WTC11 (cell line): ENCODE measurements around the gene SRPRA. TPM values are rescaled to one million over a fixed set of nuclear protein-coding genes. Genes with fewer than 3 reads are reported as not detected.

Experiments used
- ATAC-seq: fragments of 200-7000 bp; cut with Tn5 transposase; 2 replicates; pipeline ENCODE4 v1.10.0; 2021; ENCODE audit warnings: mild to moderate bottlenecking, moderate library complexity
- CTCF ChIA-PET: fragments of 300-600 bp; sonication (Branson Sonifier 250); formaldehyde crosslinking; loops from one replicate; lab custom pipeline; 2021; ENCODE audit warnings: antibody characterized with exemption; lab: Charles Lee
- POLR2A ChIA-PET: fragments of 350-600 bp; sonication (Branson Sonifier 250); formaldehyde crosslinking; loops from one replicate; lab custom pipeline; 2021; ENCODE audit warnings: antibody characterized with exemption; lab: Charles Lee
- DNase-seq: peaks from one replicate; pipeline ENCODE4 v3.0.0; 2021; ENCODE audit warnings: low spot score
- H3K27ac Mint-ChIP-seq: 2 replicates; pipeline ENCODE4 v1.8.0; 2021; ENCODE audit warnings: mixed read lengths
- H3K27me3 Mint-ChIP-seq: 2 replicates; pipeline ENCODE4 v1.8.0; 2021; ENCODE audit warnings: low read depth, mild to moderate bottlenecking, moderate library complexity, mixed read lengths
- H3K36me3 Mint-ChIP-seq: 2 replicates; pipeline ENCODE4 v1.8.0; 2021; ENCODE audit warnings: mixed read lengths
- H3K4me1 Mint-ChIP-seq: 2 replicates; pipeline ENCODE4 v1.8.0; 2022; ENCODE audit warnings: mixed read lengths
- H3K4me3 Mint-ChIP-seq: 2 replicates; pipeline ENCODE4 v1.8.0; 2021; ENCODE audit warnings: mild to moderate bottlenecking, moderate library complexity, mixed read lengths
- H3K9me3 Mint-ChIP-seq: 2 replicates; pipeline ENCODE4 v1.8.0; 2021; ENCODE audit warnings: mixed read lengths
- CBFB ChIP-seq: sonication (generic); formaldehyde crosslinking; IDR thresholded peaks from 2 replicates; pipeline ENCODE4 v1.8.1; 2022; ENCODE audit warnings: mild to moderate bottlenecking, low read depth, missing genetic modification reagents
- EMX1 ChIP-seq: fragments of 250-450 bp; sonication (Bioruptor Pico); IDR thresholded peaks from 2 replicates; pipeline ENCODE4 v1.8.0; 2021; ENCODE audit warnings: mild to moderate bottlenecking
- FOXP1 ChIP-seq: sonication (generic); formaldehyde crosslinking; IDR thresholded peaks from 2 replicates; pipeline ENCODE4 v1.8.0; 2022; ENCODE audit warnings: missing genetic modification reagents, mild to moderate bottlenecking, moderate library complexity, borderline replicate concordance
- GRHL2 ChIP-seq: fragments of 250-450 bp; sonication (Bioruptor Pico); IDR thresholded peaks from 2 replicates; pipeline ENCODE4 v1.8.0; 2022; ENCODE audit warnings: mild to moderate bottlenecking, moderate library complexity; ENCODE audit not compliant: insufficient replicate concordance, severe bottlenecking
- IRF2 ChIP-seq: sonication (generic); formaldehyde crosslinking; IDR thresholded peaks from 2 replicates; pipeline ENCODE4 v1.8.0; 2022; ENCODE audit warnings: low read depth, missing genetic modification reagents, borderline replicate concordance
- JUN ChIP-seq: sonication (generic); formaldehyde crosslinking; IDR thresholded peaks from 2 replicates; pipeline ENCODE4 v1.8.0; 2023; ENCODE audit warnings: mild to moderate bottlenecking, missing genetic modification reagents
- MXD4 ChIP-seq: fragments of 250-450 bp; sonication (Bioruptor Pico); IDR thresholded peaks from 2 replicates; pipeline ENCODE4 v1.8.0; 2021; ENCODE audit warnings: mild to moderate bottlenecking, moderate library complexity, borderline replicate concordance
- NR1H2 ChIP-seq: sonication (generic); formaldehyde crosslinking; IDR thresholded peaks from 2 replicates; pipeline ENCODE4 v1.9.0; 2021; ENCODE audit warnings: mild to moderate bottlenecking, moderate library complexity, missing genetic modification reagents
- SMAD3 ChIP-seq: sonication (generic); formaldehyde crosslinking; IDR thresholded peaks from 2 replicates; pipeline ENCODE4 v1.8.0; 2022; ENCODE audit warnings: missing genetic modification reagents, mild to moderate bottlenecking, borderline replicate concordance
- SMAD4 ChIP-seq: sonication (generic); formaldehyde crosslinking; IDR thresholded peaks from 2 replicates; pipeline ENCODE4 v1.8.0; 2022; ENCODE audit warnings: mild to moderate bottlenecking, missing genetic modification reagents
- SOX15 ChIP-seq: fragments of 250-450 bp; sonication (Bioruptor Pico); IDR thresholded peaks from 2 replicates; pipeline ENCODE4 v1.9.0; 2021; ENCODE audit warnings: mild to moderate bottlenecking
- ZNF219 ChIP-seq: sonication (generic); formaldehyde crosslinking; IDR thresholded peaks from 2 replicates; pipeline ENCODE4 v1.8.0; 2023; ENCODE audit warnings: missing genetic modification reagents, mild to moderate bottlenecking, borderline replicate concordance
- total RNA-seq: library from RNA; stranded (reverse); gene quantifications from 3 replicates; pipeline ENCODE4 v1.2.3, GENCODE V29; 2021
- TF ChIP-seq, protein P1 (sequence below): sonication (generic); formaldehyde crosslinking; IDR thresholded peaks from 2 replicates; pipeline ENCODE4 v1.8.0; 2023; ENCODE audit warnings: missing genetic modification reagents, mild to moderate bottlenecking, borderline replicate concordance
- TF ChIP-seq, protein P2 (sequence below): sonication (generic); formaldehyde crosslinking; conservative IDR thresholded peaks from 2 replicates; pipeline ENCODE4 v1.8.1; 2023; ENCODE audit warnings: mild to moderate bottlenecking, low read depth, missing genetic modification reagents, moderate library complexity
- TF ChIP-seq, protein P3 (sequence below): fragments of 200-600 bp; IDR thresholded peaks from 2 replicates; pipeline ENCODE4 v1.8.0; 2022; ENCODE audit warnings: antibody characterized with exemption
- TF ChIP-seq, protein P4 (sequence below): sonication (generic); formaldehyde crosslinking; IDR thresholded peaks from 2 replicates; pipeline ENCODE4 v1.8.1; 2023; ENCODE audit warnings: mild to moderate bottlenecking, moderate library complexity, missing genetic modification reagents
- TF ChIP-seq, protein P5 (sequence below): fragments of 250-450 bp; sonication (Bioruptor Pico); IDR thresholded peaks from 2 replicates; pipeline ENCODE4 v1.9.0; 2021; ENCODE audit warnings: mild to moderate bottlenecking, borderline replicate concordance
- TF ChIP-seq, protein P6 (sequence below): sonication (generic); formaldehyde crosslinking; IDR thresholded peaks from 2 replicates; pipeline ENCODE4 v1.8.1; 2023; ENCODE audit warnings: mild to moderate bottlenecking, missing genetic modification reagents

The SRPRA gene
- total RNA-seq, 1 experiment from 2014 or later, result 64.7 TPM

DNA sequence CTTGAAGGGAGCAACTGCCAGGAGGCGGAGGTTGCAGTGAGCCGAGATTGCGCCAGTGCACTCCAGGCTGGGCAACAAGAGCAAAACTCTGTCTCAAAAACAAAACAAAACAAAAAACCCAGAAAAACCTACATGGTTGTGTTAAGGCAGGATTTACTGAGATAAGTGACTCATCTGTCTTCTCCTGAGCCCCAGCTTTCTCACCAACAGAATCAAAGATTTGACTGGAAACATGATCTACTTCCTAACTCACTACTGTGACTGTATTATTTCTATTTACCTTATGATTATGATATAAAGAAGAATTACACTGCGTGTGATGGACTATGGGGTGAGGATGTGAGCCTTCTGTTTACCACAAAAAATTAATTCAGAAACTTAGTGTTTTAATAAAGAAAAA is 35.3 kb downstream of the SRPRA start:
- no peak for TF ChIP-seq SMAD4 (CRISPR knock-in tag)
- TF ChIP-seq, protein P1, sequence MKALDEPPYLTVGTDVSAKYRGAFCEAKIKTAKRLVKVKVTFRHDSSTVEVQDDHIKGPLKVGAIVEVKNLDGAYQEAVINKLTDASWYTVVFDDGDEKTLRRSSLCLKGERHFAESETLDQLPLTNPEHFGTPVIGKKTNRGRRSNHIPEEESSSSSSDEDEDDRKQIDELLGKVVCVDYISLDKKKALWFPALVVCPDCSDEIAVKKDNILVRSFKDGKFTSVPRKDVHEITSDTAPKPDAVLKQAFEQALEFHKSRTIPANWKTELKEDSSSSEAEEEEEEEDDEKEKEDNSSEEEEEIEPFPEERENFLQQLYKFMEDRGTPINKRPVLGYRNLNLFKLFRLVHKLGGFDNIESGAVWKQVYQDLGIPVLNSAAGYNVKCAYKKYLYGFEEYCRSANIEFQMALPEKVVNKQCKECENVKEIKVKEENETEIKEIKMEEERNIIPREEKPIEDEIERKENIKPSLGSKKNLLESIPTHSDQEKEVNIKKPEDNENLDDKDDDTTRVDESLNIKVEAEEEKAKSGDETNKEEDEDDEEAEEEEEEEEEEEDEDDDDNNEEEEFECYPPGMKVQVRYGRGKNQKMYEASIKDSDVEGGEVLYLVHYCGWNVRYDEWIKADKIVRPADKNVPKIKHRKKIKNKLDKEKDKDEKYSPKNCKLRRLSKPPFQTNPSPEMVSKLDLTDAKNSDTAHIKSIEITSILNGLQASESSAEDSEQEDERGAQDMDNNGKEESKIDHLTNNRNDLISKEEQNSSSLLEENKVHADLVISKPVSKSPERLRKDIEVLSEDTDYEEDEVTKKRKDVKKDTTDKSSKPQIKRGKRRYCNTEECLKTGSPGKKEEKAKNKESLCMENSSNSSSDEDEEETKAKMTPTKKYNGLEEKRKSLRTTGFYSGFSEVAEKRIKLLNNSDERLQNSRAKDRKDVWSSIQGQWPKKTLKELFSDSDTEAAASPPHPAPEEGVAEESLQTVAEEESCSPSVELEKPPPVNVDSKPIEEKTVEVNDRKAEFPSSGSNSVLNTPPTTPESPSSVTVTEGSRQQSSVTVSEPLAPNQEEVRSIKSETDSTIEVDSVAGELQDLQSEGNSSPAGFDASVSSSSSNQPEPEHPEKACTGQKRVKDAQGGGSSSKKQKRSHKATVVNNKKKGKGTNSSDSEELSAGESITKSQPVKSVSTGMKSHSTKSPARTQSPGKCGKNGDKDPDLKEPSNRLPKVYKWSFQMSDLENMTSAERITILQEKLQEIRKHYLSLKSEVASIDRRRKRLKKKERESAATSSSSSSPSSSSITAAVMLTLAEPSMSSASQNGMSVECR (CRISPR knock-in tag), result no peak
- TF ChIP-seq SOX15 (CRISPR knock-in tag), result no peak
- no peak for TF ChIP-seq FOXP1 (CRISPR knock-in tag)
- TF ChIP-seq NR1H2 (CRISPR knock-in tag), result no peak
- no peak for TF ChIP-seq EMX1 (CRISPR knock-in tag)
- no peak for TF ChIP-seq JUN (CRISPR knock-in tag)
- TF ChIP-seq, protein P2, sequence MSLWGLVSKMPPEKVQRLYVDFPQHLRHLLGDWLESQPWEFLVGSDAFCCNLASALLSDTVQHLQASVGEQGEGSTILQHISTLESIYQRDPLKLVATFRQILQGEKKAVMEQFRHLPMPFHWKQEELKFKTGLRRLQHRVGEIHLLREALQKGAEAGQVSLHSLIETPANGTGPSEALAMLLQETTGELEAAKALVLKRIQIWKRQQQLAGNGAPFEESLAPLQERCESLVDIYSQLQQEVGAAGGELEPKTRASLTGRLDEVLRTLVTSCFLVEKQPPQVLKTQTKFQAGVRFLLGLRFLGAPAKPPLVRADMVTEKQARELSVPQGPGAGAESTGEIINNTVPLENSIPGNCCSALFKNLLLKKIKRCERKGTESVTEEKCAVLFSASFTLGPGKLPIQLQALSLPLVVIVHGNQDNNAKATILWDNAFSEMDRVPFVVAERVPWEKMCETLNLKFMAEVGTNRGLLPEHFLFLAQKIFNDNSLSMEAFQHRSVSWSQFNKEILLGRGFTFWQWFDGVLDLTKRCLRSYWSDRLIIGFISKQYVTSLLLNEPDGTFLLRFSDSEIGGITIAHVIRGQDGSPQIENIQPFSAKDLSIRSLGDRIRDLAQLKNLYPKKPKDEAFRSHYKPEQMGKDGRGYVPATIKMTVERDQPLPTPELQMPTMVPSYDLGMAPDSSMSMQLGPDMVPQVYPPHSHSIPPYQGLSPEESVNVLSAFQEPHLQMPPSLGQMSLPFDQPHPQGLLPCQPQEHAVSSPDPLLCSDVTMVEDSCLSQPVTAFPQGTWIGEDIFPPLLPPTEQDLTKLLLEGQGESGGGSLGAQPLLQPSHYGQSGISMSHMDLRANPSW (CRISPR knock-in tag), result no peak
- TF ChIP-seq, protein P3, sequence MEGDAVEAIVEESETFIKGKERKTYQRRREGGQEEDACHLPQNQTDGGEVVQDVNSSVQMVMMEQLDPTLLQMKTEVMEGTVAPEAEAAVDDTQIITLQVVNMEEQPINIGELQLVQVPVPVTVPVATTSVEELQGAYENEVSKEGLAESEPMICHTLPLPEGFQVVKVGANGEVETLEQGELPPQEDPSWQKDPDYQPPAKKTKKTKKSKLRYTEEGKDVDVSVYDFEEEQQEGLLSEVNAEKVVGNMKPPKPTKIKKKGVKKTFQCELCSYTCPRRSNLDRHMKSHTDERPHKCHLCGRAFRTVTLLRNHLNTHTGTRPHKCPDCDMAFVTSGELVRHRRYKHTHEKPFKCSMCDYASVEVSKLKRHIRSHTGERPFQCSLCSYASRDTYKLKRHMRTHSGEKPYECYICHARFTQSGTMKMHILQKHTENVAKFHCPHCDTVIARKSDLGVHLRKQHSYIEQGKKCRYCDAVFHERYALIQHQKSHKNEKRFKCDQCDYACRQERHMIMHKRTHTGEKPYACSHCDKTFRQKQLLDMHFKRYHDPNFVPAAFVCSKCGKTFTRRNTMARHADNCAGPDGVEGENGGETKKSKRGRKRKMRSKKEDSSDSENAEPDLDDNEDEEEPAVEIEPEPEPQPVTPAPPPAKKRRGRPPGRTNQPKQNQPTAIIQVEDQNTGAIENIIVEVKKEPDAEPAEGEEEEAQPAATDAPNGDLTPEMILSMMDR, result no peak
- no peak for TF ChIP-seq MXD4 (CRISPR knock-in tag)
- no peak for TF ChIP-seq CBFB (CRISPR knock-in tag)
- TF ChIP-seq GRHL2 (CRISPR knock-in tag), result no peak
- no peak for TF ChIP-seq ZNF219
- TF ChIP-seq, protein P4, sequence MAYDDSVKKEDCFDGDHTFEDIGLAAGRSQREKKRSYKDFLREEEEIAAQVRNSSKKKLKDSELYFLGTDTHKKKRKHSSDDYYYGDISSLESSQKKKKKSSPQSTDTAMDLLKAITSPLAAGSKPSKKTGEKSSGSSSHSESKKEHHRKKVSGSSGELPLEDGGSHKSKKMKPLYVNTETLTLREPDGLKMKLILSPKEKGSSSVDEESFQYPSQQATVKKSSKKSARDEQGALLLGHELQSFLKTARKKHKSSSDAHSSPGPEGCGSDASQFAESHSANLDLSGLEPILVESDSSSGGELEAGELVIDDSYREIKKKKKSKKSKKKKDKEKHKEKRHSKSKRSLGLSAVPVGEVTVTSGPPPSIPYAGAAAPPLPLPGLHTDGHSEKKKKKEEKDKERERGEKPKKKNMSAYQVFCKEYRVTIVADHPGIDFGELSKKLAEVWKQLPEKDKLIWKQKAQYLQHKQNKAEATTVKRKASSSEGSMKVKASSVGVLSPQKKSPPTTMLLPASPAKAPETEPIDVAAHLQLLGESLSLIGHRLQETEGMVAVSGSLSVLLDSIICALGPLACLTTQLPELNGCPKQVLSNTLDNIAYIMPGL, result no peak
- H3K4me1 Mint-ChIP-seq, result no peaks in the 10 kb centered on the region
- ATAC-seq (no peak), DNase-seq (no peak)
- no peak overlapping the region for H3K4me3 Mint-ChIP-seq
- H3K27me3 Mint-ChIP-seq, result no peaks in the 10 kb centered on the region
- CTCF ChIA-PET, result no interaction called here
- no peaks in the 10 kb centered on the region for H3K9me3 Mint-ChIP-seq
- peaks cover 25% of the 10 kb centered on the region for H3K36me3 Mint-ChIP-seq
- H3K27ac Mint-ChIP-seq, result no peak overlapping the region
- POLR2A ChIA-PET, result no interaction called here

DNA sequence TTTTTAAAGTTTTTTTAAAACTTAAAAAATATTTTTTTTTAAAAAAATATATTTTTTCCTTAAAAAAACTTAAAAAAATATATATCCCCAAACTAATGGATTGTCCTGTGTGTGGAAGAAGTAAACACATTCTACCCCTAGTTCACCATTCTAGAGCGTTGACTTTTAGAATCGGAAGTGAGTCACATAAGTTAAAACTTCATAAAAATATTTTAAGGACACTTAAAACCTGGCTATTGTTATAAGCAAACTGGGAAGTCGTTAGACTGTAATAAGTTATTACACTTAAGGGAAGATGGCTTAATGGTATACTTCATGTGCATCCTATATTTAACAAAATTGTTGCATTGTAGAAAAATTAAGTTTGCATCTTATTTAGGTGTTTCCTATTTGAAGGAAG is 36.0 kb downstream of the SRPRA start:
- no peak for ATAC-seq
- H3K36me3 Mint-ChIP-seq, result peaks cover 22% of the 10 kb centered on the region

More for the DNA sequence above, 36.0 kb downstream of the SRPRA start:
- no peak for DNase-seq
- no peak for TF ChIP-seq SMAD3
- TF ChIP-seq, protein P5, sequence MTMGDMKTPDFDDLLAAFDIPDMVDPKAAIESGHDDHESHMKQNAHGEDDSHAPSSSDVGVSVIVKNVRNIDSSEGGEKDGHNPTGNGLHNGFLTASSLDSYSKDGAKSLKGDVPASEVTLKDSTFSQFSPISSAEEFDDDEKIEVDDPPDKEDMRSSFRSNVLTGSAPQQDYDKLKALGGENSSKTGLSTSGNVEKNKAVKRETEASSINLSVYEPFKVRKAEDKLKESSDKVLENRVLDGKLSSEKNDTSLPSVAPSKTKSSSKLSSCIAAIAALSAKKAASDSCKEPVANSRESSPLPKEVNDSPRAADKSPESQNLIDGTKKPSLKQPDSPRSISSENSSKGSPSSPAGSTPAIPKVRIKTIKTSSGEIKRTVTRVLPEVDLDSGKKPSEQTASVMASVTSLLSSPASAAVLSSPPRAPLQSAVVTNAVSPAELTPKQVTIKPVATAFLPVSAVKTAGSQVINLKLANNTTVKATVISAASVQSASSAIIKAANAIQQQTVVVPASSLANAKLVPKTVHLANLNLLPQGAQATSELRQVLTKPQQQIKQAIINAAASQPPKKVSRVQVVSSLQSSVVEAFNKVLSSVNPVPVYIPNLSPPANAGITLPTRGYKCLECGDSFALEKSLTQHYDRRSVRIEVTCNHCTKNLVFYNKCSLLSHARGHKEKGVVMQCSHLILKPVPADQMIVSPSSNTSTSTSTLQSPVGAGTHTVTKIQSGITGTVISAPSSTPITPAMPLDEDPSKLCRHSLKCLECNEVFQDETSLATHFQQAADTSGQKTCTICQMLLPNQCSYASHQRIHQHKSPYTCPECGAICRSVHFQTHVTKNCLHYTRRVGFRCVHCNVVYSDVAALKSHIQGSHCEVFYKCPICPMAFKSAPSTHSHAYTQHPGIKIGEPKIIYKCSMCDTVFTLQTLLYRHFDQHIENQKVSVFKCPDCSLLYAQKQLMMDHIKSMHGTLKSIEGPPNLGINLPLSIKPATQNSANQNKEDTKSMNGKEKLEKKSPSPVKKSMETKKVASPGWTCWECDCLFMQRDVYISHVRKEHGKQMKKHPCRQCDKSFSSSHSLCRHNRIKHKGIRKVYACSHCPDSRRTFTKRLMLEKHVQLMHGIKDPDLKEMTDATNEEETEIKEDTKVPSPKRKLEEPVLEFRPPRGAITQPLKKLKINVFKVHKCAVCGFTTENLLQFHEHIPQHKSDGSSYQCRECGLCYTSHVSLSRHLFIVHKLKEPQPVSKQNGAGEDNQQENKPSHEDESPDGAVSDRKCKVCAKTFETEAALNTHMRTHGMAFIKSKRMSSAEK (CRISPR knock-in tag), result no peak
- TF ChIP-seq IRF2 (CRISPR knock-in tag), result no peak
- TF ChIP-seq, protein P6, sequence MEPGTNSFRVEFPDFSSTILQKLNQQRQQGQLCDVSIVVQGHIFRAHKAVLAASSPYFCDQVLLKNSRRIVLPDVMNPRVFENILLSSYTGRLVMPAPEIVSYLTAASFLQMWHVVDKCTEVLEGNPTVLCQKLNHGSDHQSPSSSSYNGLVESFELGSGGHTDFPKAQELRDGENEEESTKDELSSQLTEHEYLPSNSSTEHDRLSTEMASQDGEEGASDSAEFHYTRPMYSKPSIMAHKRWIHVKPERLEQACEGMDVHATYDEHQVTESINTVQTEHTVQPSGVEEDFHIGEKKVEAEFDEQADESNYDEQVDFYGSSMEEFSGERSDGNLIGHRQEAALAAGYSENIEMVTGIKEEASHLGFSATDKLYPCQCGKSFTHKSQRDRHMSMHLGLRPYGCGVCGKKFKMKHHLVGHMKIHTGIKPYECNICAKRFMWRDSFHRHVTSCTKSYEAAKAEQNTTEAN (CRISPR knock-in tag), result no peak
- CTCF ChIA-PET, result no interaction called here
- H3K9me3 Mint-ChIP-seq, result no peaks in the 10 kb centered on the region
- no peak overlapping the region for H3K4me3 Mint-ChIP-seq
- POLR2A ChIA-PET, result no interaction called here
- no peaks in the 10 kb centered on the region for H3K4me1 Mint-ChIP-seq
- H3K27me3 Mint-ChIP-seq, result no peaks in the 10 kb centered on the region
- no peak overlapping the region for H3K27ac Mint-ChIP-seq
